ENCODE data around the gene CYP4F3.
"Not testable (repeated sequence)": the region's sequence is repeated elsewhere in the genome, so short reads cannot be mapped to it uniquely, and the experiment has no call there.

The CYP4F3 gene

DNA sequence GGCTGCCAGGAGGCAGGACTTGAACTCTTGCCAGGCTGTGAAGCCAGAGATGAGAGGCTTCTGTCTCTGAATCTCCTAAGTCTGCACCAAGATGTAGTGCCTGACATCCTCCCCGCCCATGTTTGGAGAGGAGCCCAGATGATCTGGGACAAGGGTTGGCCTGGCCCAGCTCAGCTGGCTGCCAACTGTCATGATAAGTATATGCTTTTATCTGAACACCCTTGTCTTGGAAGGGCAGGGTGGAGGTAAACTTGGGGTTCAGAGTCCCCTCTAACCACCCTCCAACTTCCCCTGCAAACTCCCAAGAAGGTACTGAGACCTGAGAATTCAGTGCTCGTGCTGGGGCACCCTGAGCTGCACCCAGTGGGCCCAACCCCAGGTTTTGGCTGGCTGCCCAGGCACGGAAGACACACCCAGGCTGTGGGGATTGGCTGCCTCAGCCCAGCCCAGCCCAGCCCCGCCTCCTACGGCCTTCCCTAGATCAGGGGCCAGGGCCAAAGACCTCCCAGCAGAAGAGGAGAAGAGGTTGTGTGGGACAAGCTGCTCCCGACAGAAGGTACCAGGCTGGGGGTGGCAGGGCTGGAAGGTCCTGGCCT is 32.0 kb downstream of the CYP4F3 start, which contains the start of gene CYP4F12:
Gene CYP4F12, plus strand, starts transcription at position 508 of the 596 bp plus-strand sequence. CDS start 443 bp downstream, outside the sequence.
- Histone ChIP-seq H3K4me1 (ENCODE audit: control insufficient read depth, insufficient read depth, low read length) (no peaks in the 10 kb centered on the region), H3K36me3 (ENCODE audit: insufficient read depth, low read length) (no peaks in the 10 kb centered on the region), H3K9me3 (replicated peaks; ENCODE audit: low read length) (peaks cover 3% of the 10 kb centered on the region), H3K4me3 (ENCODE audit: low read length) (no peak within 1 kb of the TSS), H3K27me3 (ENCODE audit: control insufficient read depth, insufficient read depth, low read length) (no peaks in the 10 kb centered on the region), H3K4me2 (ENCODE audit: low read length) (no peak within 1 kb of the TSS), H3K9ac (ENCODE audit: low read depth, low read length) (no peak within 1 kb of the TSS)

DNA sequence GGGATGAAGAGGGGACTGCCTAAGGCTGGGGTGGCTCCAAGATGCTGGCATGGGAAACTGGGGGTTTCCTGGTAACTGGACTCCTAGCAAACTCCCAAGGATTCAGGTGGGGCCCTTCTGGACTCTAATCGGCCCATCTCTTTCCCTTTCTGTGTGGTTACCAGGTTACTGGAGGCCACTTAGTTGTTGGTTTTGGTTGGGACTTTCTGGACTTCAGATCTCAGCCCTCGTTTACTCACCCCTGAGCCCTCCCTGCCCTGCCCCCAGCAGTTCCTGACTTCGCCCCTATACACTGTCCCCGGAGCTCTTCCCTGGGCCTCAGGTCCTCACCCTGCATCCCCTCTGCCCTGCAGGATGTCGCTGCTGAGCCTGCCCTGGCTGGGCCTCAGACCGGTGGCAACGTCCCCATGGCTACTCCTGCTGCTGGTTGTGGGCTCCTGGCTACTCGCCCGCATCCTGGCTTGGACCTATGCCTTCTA is 32.5 kb downstream of the CYP4F3 start:
- Histone ChIP-seq H3K9ac (ENCODE audit: low read depth, low read length) (no peak overlapping the region), H3K4me1 (ENCODE audit: control insufficient read depth, insufficient read depth, low read length) (no peaks in the 10 kb centered on the region), H3K36me3 (ENCODE audit: insufficient read depth, low read length) (no peaks in the 10 kb centered on the region), H3K4me2 (ENCODE audit: low read length) (no peak overlapping the region), H3K9me3 (replicated peaks; ENCODE audit: low read length) (peaks cover 3% of the 10 kb centered on the region), H3K4me3 (ENCODE audit: low read length) (no peak overlapping the region), H3K27me3 (ENCODE audit: control insufficient read depth, insufficient read depth, low read length) (no peaks in the 10 kb centered on the region)

DNA sequence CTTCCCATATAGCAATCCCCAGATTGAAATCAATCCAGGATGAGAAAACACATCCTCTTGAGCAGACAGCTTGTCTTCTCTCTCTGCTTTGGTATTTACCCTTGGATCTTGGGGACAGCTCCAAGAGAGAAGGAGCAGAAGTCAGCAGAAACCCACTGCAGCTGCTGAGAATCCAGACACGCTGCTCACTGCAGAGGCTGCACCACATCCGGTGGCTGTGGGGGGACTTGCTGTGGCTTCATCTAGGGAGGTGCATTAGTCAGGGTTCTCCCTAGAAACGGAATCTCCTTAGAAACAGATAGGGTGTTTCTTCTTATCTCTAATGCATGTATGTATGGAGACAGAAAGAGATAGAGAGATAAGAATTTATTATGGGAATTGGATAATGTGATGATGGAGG is 34.9 kb downstream of the CYP4F3 start:
- Histone ChIP-seq H3K4me2 (ENCODE audit: low read length) (no peak overlapping the region), H3K4me3 (ENCODE audit: low read length) (no peak overlapping the region), H3K27me3 (ENCODE audit: control insufficient read depth, insufficient read depth, low read length) (no peaks in the 10 kb centered on the region), H3K9me3 (replicated peaks; ENCODE audit: low read length) (peaks cover 10% of the 10 kb centered on the region), H3K4me1 (ENCODE audit: control insufficient read depth, insufficient read depth, low read length) (no peaks in the 10 kb centered on the region), H3K9ac (ENCODE audit: low read depth, low read length) (no peak overlapping the region), H3K36me3 (ENCODE audit: insufficient read depth, low read length) (no peaks in the 10 kb centered on the region)

DNA sequence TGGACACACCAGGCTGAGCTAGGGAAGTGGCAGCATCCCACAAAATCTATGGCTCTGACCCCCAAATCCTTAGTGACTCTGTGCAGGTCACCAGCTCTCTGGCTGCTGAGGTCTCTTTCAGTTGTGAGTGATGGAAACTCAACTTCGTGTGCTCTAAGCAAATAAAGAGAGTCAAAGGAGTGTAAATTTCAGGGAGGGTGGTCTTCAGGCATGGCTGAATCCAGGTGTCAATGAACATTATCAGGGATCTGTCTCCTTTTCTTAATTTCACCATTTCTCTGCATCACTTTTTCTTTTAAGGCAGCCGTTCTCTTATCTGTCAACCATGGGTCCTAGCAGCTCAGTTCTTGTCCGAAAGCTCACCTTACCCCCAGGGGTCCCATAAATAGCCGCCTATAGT is 38.4 kb downstream of the CYP4F3 start:
- peaks cover 12% of the 10 kb centered on the region for H3K9me3 ChIP-seq (replicated peaks; ENCODE audit: low read length)
- H3K36me3 ChIP-seq (ENCODE audit: insufficient read depth, low read length), result no peaks in the 10 kb centered on the region
- H3K27me3 ChIP-seq (ENCODE audit: control insufficient read depth, insufficient read depth, low read length), result no peaks in the 10 kb centered on the region
- no peak overlapping the region for H3K4me2 ChIP-seq (ENCODE audit: low read length)
- H3K4me1 ChIP-seq (ENCODE audit: control insufficient read depth, insufficient read depth, low read length), result no peaks in the 10 kb centered on the region
- no peak overlapping the region for H3K4me3 ChIP-seq (ENCODE audit: low read length)
- H3K9ac ChIP-seq (ENCODE audit: low read depth, low read length), result no peak overlapping the region

DNA sequence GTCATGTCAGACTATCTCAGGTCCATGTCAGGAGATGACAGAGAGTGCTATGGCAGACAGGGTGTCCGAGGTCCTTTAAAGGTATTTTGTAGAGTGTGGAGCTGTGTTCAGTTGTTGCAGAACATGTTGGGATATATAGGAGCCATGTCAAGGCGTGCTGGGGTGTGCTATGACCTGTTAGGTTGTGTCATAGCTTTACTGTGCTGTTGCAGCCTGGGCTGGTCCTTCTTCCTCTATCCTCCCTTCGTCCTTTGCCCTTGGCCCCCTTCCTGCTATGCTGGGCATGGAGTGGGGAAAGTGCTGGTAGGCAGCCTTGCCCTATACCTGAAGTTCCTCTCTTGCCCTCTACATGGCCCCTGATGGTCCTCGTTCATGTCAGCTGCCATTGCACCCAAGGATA is 39.2 kb downstream of the CYP4F3 start:
- H3K36me3 ChIP-seq (ENCODE audit: insufficient read depth, low read length); H3K27me3 ChIP-seq (ENCODE audit: control insufficient read depth, insufficient read depth, low read length); H3K4me2 ChIP-seq (ENCODE audit: low read length); H3K4me1 ChIP-seq (ENCODE audit: control insufficient read depth, insufficient read depth, low read length); H3K4me3 ChIP-seq (ENCODE audit: low read length); H3K9ac ChIP-seq (ENCODE audit: low read depth, low read length): not testable (repeated sequence)
- peaks cover 12% of the 10 kb centered on the region for H3K9me3 ChIP-seq (replicated peaks; ENCODE audit: low read length)

DNA sequence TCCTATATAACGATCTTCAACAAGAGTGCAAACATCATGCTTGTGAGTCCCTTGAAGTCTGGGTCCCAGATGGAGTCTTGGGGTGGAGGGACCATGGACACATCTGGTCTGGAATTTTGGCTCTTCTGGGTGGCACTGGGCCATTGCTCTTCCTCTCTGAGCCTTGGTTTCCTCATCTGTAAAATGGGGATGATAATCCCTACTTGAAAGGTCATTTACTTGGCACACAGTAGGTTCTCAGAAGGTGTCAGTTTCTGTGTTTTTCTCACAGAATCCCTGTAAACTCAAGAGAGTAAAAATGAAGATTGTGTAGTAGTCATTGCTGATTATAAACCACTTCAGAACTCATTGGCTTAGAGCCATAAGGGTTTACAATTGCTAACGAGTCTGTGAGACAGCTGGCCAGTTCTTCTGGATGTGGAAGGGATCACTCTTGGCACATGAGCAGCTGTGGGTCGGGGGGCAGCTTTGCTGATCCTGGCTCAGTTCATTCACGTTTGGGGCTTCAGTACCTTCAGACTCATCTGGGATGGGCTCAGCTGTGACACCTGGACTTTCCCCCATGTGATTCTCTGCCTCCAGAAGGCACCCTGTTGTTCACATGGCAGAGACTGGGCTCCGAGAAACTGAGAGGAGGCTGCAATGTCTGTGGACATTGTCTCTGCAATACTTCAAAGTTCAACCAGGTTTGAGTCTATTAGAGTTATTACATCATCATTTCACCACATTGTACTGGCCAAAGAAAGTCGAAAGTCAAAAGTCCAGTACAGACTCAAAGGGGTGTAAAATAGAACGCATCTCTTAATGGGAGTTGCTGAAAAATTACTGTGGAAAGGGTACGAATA is 40.0 kb downstream of the CYP4F3 start:
- H3K36me3 ChIP-seq (ENCODE audit: insufficient read depth, low read length), result no peaks in the 10 kb centered on the region
- no peak overlapping the region for H3K4me2 ChIP-seq (ENCODE audit: low read length)
- H3K4me3 ChIP-seq (ENCODE audit: low read length), result no peak overlapping the region
- H3K27me3 ChIP-seq (ENCODE audit: control insufficient read depth, insufficient read depth, low read length), result no peaks in the 10 kb centered on the region
- H3K9ac ChIP-seq (ENCODE audit: low read depth, low read length), result no peak overlapping the region
- peaks cover 12% of the 10 kb centered on the region for H3K9me3 ChIP-seq (replicated peaks; ENCODE audit: low read length)
- H3K4me1 ChIP-seq (ENCODE audit: control insufficient read depth, insufficient read depth, low read length), result no peaks in the 10 kb centered on the region

DNA sequence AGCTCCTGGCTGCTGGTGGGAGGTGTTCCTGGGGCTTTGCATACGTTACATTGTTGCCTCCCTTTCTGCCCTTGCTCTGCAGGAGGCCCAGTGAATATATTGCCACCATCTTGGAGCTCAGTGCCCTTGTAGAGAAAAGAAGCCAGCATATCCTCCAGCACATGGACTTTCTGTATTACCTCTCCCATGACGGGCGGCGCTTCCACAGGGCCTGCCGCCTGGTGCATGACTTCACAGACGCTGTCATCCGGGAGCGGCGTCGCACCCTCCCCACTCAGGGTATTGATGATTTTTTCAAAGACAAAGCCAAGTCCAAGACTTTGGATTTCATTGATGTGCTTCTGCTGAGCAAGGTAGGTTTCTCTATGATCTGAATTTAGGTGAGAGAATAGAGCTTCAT is 42.7 kb downstream of the CYP4F3 start:
- H3K9me3 ChIP-seq (replicated peaks; ENCODE audit: low read length), result peaks cover 17% of the 10 kb centered on the region
- no peak overlapping the region for H3K9ac ChIP-seq (ENCODE audit: low read depth, low read length)

DNA sequence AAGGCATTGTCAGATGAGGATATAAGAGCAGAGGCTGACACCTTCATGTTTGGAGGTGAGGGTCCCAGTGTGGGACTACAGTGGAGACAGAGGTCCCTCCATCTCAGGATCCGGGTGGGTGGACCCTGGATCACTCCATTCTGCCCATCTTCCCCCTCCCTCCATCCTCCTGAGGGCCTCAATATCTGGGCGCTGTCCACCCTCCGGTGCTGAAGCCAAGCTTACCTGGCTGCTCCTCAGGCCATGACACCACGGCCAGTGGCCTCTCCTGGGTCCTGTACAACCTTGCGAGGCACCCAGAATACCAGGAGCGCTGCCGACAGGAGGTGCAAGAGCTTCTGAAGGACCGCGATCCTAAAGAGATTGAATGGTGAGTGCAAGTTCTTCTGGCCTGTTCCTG is 44.1 kb downstream of the CYP4F3 start:
- Histone ChIP-seq H3K9me3 (replicated peaks; ENCODE audit: low read length) (peaks cover 10% of the 10 kb centered on the region), H3K4me3 (ENCODE audit: low read length) (no peak overlapping the region)

More for the DNA sequence above, 42.7 kb downstream of the CYP4F3 start:
- no peak overlapping the region for H3K4me3 ChIP-seq (ENCODE audit: low read length)
- no peaks in the 10 kb centered on the region for H3K4me1 ChIP-seq (ENCODE audit: control insufficient read depth, insufficient read depth, low read length)
- H3K4me2 ChIP-seq (ENCODE audit: low read length), result no peak overlapping the region
- no peaks in the 10 kb centered on the region for H3K27me3 ChIP-seq (ENCODE audit: control insufficient read depth, insufficient read depth, low read length)
- no peaks in the 10 kb centered on the region for H3K36me3 ChIP-seq (ENCODE audit: insufficient read depth, low read length)

DNA sequence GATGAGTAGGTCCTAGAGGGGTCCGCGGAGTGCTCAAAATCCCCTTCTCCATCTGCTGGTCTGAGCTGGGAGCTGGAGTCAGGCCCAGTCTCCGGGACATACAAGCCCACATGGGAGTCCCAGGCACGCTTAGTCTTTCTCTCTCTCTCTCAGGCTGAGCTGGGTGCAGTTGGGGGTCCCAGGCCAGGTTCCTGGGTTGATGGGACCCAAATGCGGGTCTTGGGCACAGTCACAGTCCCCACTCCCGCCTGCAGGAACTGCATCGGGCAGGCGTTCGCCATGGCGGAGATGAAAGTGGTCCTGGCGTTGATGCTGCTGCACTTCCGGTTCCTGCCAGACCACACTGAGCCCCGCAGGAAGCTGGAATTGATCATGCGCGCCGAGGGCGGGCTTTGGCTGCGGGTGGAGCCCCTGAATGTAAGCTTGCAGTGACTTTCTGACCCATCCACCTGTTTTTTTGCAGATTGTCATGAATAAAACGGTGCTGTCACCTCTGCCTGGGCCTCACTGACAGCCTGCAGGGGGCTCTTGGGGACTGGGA is 56.0 kb downstream of the CYP4F3 start:
- no peak overlapping the region for H3K9ac ChIP-seq (ENCODE audit: low read depth, low read length)
- no peak overlapping the region for H3K4me3 ChIP-seq (ENCODE audit: low read length)
- H3K36me3 ChIP-seq (ENCODE audit: insufficient read depth, low read length), result no peaks in the 10 kb centered on the region
- H3K4me2 ChIP-seq (ENCODE audit: low read length), result no peak overlapping the region
- peaks cover 3% of the 10 kb centered on the region for H3K9me3 ChIP-seq (replicated peaks; ENCODE audit: low read length)
- no peaks in the 10 kb centered on the region for H3K27me3 ChIP-seq (ENCODE audit: control insufficient read depth, insufficient read depth, low read length)
- H3K4me1 ChIP-seq (ENCODE audit: control insufficient read depth, insufficient read depth, low read length), result no peaks in the 10 kb centered on the region

More for the DNA sequence above, 44.1 kb downstream of the CYP4F3 start:
- Histone ChIP-seq H3K9ac (ENCODE audit: low read depth, low read length) (no peak overlapping the region), H3K4me1 (ENCODE audit: control insufficient read depth, insufficient read depth, low read length) (no peaks in the 10 kb centered on the region), H3K36me3 (ENCODE audit: insufficient read depth, low read length) (no peaks in the 10 kb centered on the region), H3K27me3 (ENCODE audit: control insufficient read depth, insufficient read depth, low read length) (no peaks in the 10 kb centered on the region), H3K4me2 (ENCODE audit: low read length) (no peak overlapping the region)

DNA sequence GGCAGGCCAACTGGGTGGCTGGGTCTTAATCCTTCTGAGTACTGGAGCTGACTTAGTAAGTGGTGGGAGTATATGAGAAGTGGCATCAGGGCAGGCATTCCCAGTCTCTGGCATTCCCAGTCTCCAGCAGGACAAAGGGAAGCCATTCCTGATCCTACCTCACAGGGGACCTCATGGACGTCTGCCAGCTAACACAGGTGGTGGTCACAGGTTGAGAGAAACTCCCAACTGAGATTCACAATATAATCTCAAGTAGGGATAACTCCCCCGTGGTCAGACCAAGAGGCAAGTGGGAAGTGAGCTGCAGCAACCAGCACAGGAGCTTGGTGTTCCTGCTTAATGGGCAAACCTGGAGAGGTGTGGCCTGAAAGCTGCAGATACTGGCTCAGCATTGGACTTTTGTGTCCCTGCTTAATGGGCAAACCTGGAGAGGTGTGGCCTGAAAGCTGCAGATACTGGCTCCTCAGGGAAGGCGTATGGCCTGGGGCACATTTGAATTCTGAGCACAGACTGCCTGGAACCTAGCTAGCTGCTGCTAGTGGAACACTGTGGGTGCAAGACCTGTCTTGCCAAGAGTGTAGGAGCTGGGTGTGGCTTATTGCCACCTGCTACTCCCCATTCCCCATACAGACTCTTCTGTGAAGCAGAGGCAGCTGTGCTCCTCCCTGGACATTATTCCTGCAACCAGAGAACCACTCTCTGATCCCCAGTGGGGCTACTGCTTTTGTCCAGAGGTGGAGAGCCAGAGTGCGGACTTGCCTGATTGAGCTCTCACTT is 61.2 kb downstream of the CYP4F3 start:
- Histone ChIP-seq H3K4me2 (ENCODE audit: low read length) (no peak overlapping the region), H3K9me3 (replicated peaks; ENCODE audit: low read length) (no peaks in the 10 kb centered on the region), H3K27me3 (ENCODE audit: control insufficient read depth, insufficient read depth, low read length) (no peaks in the 10 kb centered on the region), H3K4me3 (ENCODE audit: low read length) (no peak overlapping the region), H3K4me1 (ENCODE audit: control insufficient read depth, insufficient read depth, low read length) (no peaks in the 10 kb centered on the region), H3K36me3 (ENCODE audit: insufficient read depth, low read length) (no peaks in the 10 kb centered on the region), H3K9ac (ENCODE audit: low read depth, low read length) (no peak overlapping the region)

DNA sequence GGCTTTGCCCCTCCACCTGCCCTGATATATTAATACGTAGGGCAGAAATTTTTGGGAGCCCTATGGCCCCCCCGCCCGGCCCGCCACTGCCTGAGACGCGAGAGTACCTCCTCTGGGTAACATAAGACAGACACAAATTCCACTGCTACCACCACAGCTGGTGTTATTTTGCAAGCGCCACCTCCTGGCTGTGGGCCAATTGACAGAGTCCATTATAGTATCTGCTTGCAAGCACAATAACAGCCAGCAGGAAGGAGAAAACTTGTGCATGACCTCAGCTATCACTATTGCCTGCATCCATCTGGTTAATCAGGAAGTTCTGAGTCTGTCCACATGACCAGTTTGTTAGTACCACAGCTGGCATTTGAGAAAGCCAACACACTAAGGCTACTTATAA is 61.8 kb downstream of the CYP4F3 start:
- H3K9ac ChIP-seq (ENCODE audit: low read depth, low read length), result no peak overlapping the region
- H3K36me3 ChIP-seq (ENCODE audit: insufficient read depth, low read length), result no peaks in the 10 kb centered on the region
- H3K9me3 ChIP-seq (replicated peaks; ENCODE audit: low read length), result no peaks in the 10 kb centered on the region
- H3K27me3 ChIP-seq (ENCODE audit: control insufficient read depth, insufficient read depth, low read length), result no peaks in the 10 kb centered on the region
- no peaks in the 10 kb centered on the region for H3K4me1 ChIP-seq (ENCODE audit: control insufficient read depth, insufficient read depth, low read length)
- no peak overlapping the region for H3K4me3 ChIP-seq (ENCODE audit: low read length)
- H3K4me2 ChIP-seq (ENCODE audit: low read length), result no peak overlapping the region

Measured in skeletal muscle satellite cell (primary cell).